ENCODE data around the gene CHD2. TPM values are rescaled to one million over a fixed set of nuclear protein-coding genes. Genes with fewer than 3 reads are reported as not detected.

Gene CHD2
- polyA plus RNA-seq (2012; ENCODE audit: insufficient read depth, insufficient read length, low read depth) = 77.7 TPM

DNA sequence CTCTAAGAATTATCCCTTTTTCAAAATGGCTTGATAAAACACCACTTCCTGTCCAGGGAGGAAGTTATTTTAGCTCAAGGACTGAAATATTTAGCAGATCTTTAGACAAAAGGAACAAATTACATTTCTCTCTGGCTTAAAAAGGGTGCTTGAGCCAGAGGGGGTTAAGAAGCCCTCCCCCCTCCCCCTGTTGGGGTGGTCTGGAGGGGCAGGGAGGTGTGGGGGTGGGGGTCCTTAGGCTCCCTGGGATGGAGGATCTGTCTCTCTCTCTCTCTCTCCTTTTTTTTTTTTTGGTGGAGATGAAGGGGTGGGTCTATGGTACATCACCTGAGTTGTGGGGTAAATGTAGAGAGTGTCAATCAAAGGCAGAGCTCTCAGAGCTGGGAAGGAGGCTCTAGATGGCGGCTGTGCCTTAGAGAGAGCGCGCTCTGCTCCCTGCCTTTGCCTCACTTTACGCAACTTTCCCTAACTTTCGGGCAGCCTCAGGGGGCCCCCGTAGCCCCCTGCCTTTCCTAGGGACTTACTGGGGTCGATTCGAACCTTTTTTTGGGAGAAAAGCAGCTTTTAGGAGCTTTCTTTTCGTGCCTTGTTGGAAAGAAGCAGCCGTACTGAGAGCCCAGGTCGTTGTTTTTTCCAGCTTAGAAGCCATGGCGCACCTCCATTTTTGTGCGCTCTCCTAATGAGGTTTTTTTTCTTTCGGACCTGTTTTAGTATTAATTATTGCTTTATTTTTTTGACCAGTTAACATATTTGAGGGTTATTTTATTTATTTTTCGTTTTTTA lies at the start of gene CHD2:
Gene CHD2 (plus strand): TSS at position 377 of the 783 bp plus-strand sequence. CDS start 914 bp downstream, outside the sequence.
- peak; percentile 72 for DNase-seq
- H3K4me3 ChIP-seq (ENCODE audit: low read depth, low read length) = peak within 1 kb of the TSS; percentile 91
- peaks cover 45% of the 10 kb centered on the region for H3K36me3 ChIP-seq
- no peaks in the 10 kb centered on the region for H3K9me3 ChIP-seq
- no peaks in the 10 kb centered on the region for H3K27me3 ChIP-seq
- TF ChIP-seq, protein P1, sequence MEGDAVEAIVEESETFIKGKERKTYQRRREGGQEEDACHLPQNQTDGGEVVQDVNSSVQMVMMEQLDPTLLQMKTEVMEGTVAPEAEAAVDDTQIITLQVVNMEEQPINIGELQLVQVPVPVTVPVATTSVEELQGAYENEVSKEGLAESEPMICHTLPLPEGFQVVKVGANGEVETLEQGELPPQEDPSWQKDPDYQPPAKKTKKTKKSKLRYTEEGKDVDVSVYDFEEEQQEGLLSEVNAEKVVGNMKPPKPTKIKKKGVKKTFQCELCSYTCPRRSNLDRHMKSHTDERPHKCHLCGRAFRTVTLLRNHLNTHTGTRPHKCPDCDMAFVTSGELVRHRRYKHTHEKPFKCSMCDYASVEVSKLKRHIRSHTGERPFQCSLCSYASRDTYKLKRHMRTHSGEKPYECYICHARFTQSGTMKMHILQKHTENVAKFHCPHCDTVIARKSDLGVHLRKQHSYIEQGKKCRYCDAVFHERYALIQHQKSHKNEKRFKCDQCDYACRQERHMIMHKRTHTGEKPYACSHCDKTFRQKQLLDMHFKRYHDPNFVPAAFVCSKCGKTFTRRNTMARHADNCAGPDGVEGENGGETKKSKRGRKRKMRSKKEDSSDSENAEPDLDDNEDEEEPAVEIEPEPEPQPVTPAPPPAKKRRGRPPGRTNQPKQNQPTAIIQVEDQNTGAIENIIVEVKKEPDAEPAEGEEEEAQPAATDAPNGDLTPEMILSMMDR (IDR thresholded peaks at IDR 0.05; ENCODE audit: low read depth, low read length) = no peak
- H3K4me1 ChIP-seq = no peaks in the 10 kb centered on the region

DNA sequence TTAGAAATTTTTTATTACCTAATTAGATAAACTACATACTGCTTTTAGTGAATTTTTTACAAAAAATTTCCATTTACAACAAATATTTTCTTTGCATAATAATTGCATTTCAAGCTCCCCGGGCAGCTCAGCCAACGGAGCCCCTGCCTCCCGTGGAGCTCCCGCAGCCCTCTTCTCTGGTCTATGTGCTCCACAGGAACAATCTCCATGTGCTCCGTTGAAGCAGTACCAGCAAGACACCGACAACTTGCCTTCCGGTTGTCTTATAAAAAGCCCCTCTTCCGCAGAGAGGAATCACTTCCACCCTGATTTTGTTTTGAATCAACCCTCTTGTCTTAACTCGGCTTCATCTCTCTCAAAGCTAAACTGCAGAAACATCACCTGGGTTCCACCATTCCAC lies 46.9 kb upstream of the CHD2 start:
- no peak overlapping the region for H3K4me3 ChIP-seq (ENCODE audit: low read depth, low read length)
- no peaks in the 10 kb centered on the region for H3K9me3 ChIP-seq
- no peak for DNase-seq
- no peaks in the 10 kb centered on the region; the same call in 1 of the 2 replicates for H3K4me1 ChIP-seq
- no peaks in the 10 kb centered on the region for H3K36me3 ChIP-seq
- TF ChIP-seq, protein P1 (IDR thresholded peaks at IDR 0.05; ENCODE audit: low read depth, low read length) = no peak
- H3K27me3 ChIP-seq = no peaks in the 10 kb centered on the region

DNA sequence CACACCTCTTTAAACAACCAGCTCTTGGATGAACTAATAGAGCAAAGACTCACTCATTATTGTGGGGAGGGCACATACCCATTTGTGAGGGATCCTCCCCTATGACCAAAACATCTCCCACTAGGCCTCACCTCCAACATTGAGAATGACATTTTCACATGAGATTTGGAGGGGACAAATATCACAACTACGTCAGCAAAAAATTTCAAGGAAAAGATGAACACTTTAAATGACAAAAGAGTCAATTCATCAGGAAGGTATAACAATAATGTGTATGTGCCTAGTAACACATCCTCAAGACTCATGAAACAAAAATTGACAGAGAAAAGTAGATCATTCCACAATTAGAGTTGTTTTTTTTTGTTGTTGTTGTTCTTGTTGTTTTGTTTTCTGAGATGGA lies 38.4 kb upstream of the CHD2 start:
- Histone ChIP-seq H3K4me3 (ENCODE audit: low read depth, low read length) (no peak overlapping the region), H3K27me3 (no peaks in the 10 kb centered on the region), H3K9me3 (no peaks in the 10 kb centered on the region), H3K36me3 (no peaks in the 10 kb centered on the region), H3K4me1 (no peaks in the 10 kb centered on the region)
- TF ChIP-seq, protein P1 (IDR thresholded peaks at IDR 0.05; ENCODE audit: low read depth, low read length) = no peak
- DNase-seq = no peak

DNA sequence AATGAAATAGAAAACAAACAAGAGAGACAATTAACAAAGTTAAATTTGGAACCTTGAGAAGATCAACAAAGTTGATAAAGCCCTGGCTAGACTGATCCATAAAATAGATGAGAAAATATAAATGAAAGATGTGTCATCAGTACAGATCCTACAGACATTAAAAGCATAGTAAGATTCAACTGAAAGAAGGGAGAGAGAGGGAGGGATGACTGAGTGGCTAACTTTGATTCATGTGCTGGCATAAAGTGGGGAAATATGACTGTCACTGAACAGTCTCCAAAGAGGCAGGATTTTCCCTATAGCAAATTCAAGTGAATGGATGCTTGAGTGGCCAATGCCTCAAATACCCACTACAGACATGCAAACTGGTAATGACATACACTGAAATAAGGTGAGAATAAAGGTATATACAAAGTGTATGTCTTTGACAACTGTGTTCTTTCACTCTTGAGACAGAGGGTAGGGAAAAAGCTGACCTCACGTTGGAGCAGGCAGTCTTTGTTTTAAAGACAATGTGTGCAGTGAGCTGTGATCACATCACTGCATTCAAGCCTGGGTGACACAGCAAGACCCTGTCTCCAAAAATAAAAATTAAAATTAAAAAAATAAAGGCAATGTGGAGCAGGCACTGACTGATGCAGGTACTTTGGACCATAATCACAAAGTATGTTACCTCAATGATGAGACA lies 35.9 kb upstream of the CHD2 start:
- no peaks in the 10 kb centered on the region for H3K4me1 ChIP-seq
- H3K36me3 ChIP-seq = no peaks in the 10 kb centered on the region
- H3K27me3 ChIP-seq = no peaks in the 10 kb centered on the region
- no peak for DNase-seq
- TF ChIP-seq, protein P1 (IDR thresholded peaks at IDR 0.05; ENCODE audit: low read depth, low read length) = no peak
- no peaks in the 10 kb centered on the region for H3K9me3 ChIP-seq
- H3K4me3 ChIP-seq (ENCODE audit: low read depth, low read length) = no peak overlapping the region

DNA sequence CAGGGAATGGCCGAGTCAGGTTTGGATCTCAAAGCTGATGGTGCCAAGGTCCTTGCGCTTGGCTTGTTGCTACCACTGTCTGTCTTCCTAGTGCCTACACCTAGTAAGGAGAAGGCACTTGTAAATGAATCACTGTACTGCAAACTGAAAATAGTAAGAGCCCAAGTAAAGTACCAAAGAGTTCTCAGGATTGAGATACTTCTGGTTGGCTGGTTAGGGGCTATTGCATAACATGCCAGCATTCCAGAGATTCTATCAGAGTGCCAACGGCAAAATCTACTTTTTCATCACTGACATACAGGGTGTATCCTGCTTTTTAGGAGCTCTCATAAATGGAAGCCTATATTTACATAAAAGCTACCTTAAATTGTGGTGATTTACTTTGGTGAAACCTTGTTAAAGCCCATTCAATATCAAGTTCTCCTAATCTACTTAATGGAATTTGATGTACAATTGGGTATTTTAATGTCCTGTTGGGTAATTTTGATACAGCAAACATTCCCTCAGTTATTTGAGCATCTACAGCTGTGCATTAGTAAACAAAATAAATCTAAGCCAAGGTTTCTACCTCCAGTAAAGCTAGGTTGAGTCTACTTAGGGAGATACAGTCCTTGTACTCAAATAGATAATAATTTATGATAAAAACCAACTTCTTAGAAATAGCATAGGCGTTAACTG lies 30.7 kb upstream of the CHD2 start:
- Histone ChIP-seq H3K27me3 (no peaks in the 10 kb centered on the region), H3K4me1 (no peaks in the 10 kb centered on the region; the same call in 1 of the 2 replicates), H3K4me3 (ENCODE audit: low read depth, low read length) (no peak overlapping the region), H3K9me3 (no peaks in the 10 kb centered on the region), H3K36me3 (no peaks in the 10 kb centered on the region)
- TF ChIP-seq, protein P1 (IDR thresholded peaks at IDR 0.05; ENCODE audit: low read depth, low read length) = no peak
- no peak for DNase-seq

Measured in BE2C (cell line).